Stimulated activated CD8-positive, alpha-beta memory T cell treated with anti-CD3 and anti-CD28 coated beads, Interleukin-15, amount 100 ng/mL, for 4 hours (primary cell): Measurements from ENCODE around the gene NUP35.

Experiments used
- DNase-seq, 2 donors: peaks; one replicate each; pipeline ENCODE4 v3.0.0-alpha.2; 2020; ENCODE audit warnings: low read depth in 2 of 2

Gene NUP35

GRCh38 chr2:183124222-183124956 lies at the start of gene NUP35:
Gene NUP35, plus strand, starts transcription at chr2:183124443. Its CDS starts 15 bp downstream, at chr2:183124458.
- DNase-seq = peak; percentile 65 to 76

- DNase-seq = no peak
Observed at GRCh38 chr2:183078163-183078463, 46.1 kb upstream of the NUP35 start.

GRCh38 chr2:183078464-183079138 lies 45.6 kb upstream of the NUP35 start, which contains the start of gene DUSP19:
Gene DUSP19, plus strand, starts transcription at chr2:183078747. Its CDS starts 187 bp downstream, at chr2:183078934.
- peak; percentile 38 to 64 for DNase-seq

- no peak for DNase-seq
Observed at GRCh38 chr2:183079139-183079775, 45.0 kb upstream of the NUP35 start.

- DNase-seq = no peak
Observed at GRCh38 chr2:183081911-183082310, 42.3 kb upstream of the NUP35 start.

- DNase-seq = no peak
Observed at GRCh38 chr2:183088061-183088460, 36.2 kb upstream of the NUP35 start.

- no peak for DNase-seq
Observed at GRCh38 chr2:183089192-183089851, 34.9 kb upstream of the NUP35 start.

- no peak for DNase-seq
Observed at GRCh38 chr2:183091318-183091953, 32.8 kb upstream of the NUP35 start.

- no peak for DNase-seq
Observed at GRCh38 chr2:183091954-183092345, 32.3 kb upstream of the NUP35 start.

GRCh38 chr2:183093857-183094657 lies 30.2 kb upstream of the NUP35 start:
- no peak for DNase-seq

- DNase-seq = no peak
Observed at GRCh38 chr2:183105402-183106134, 18.7 kb upstream of the NUP35 start.

- no peak for DNase-seq
Observed at GRCh38 chr2:183112577-183112976, 11.7 kb upstream of the NUP35 start.

GRCh38 chr2:183113630-183114029 lies 10.6 kb upstream of the NUP35 start:
- DNase-seq = no peak

GRCh38 chr2:183117226-183117625 lies 7.0 kb upstream of the NUP35 start:
- DNase-seq = no peak

GRCh38 chr2:183123117-183123958 lies 905 bp upstream of the NUP35 start:
- no peak for DNase-seq

- no peak for DNase-seq
Observed at GRCh38 chr2:183123959-183124221, 353 bp upstream of the NUP35 start.

GRCh38 chr2:183124957-183125255 lies 663 bp downstream of the NUP35 start:
- no peak for DNase-seq

GRCh38 chr2:183125659-183126341 lies 1.6 kb downstream of the NUP35 start:
- DNase-seq = no peak

GRCh38 chr2:183126635-183127034 lies 2.4 kb downstream of the NUP35 start:
- DNase-seq = no peak
